Measurements from ENCODE around the gene NAIF1. TPM values are rescaled to one million over a fixed set of nuclear protein-coding genes. Genes with fewer than 3 reads are reported as not detected.

Gene NAIF1
- total RNA-seq, 1 experiment from 2014 or later, result 17.3 TPM

- no TSS peak for BruUV-seq (replicated peaks)
- H3K4me3 ChIP-seq, result no peak overlapping the region
- no peaks in the 10 kb centered on the region for H3K36me3 ChIP-seq (ENCODE audit: low read depth)
- H3K27ac ChIP-seq, result no peak overlapping the region
- peaks cover 13% of the 10 kb centered on the region for H3K4me1 ChIP-seq (replicated peaks; ENCODE audit: insufficient read depth)
- no peak overlapping the region for H2AFZ ChIP-seq
- CTCF ChIA-PET, result no interaction called here
- no peaks in the 10 kb centered on the region for H4K20me1 ChIP-seq (ENCODE audit: insufficient read depth)
- peaks cover 7% of the 10 kb centered on the region; the same call in 1 of the 2 replicates for H3F3A ChIP-seq (ENCODE audit: insufficient read depth, low read depth)
- H3K9me3 ChIP-seq (ENCODE audit: insufficient read depth, low read depth), result no peaks in the 10 kb centered on the region
- no peaks in the 10 kb centered on the region for H3K9me2 ChIP-seq (ENCODE audit: insufficient read depth)
- intact Hi-C loops (cut with micrococcal nuclease; ENCODE audit: unreplicated experiment), result no loop called here
- no peak overlapping the region for H3K4me2 ChIP-seq
- POLR2A ChIA-PET (ENCODE audit: unreplicated experiment), result interaction anchor here (0.6 to 0.7 kb wide), 2 partner anchors 9 to 60 kb away, joined by 3 to 6 read pairs; no protein-coding TSS in a partner anchor
- no peak for DNase-seq
- H3K79me2 ChIP-seq (ENCODE audit: low read depth), result peaks cover 13% of the 10 kb centered on the region
- no peak for TF ChIP-seq CTCF (conservative IDR thresholded peaks at IDR 0.05)
- TF ChIP-seq EZH2 (IDR thresholded peaks at IDR 0.05; ENCODE audit: low read depth), result no peak
- H3K27me3 ChIP-seq (ENCODE audit: insufficient read depth, low read depth), result no peaks in the 10 kb centered on the region
These were observed 5.7 kb downstream of the NAIF1 start for GRCh38 chr9:128061275-128061960.

- Histone ChIP-seq H3K79me2 (ENCODE audit: low read depth) (no peaks in the 10 kb centered on the region), H4K20me1 (ENCODE audit: insufficient read depth) (no peaks in the 10 kb centered on the region), H3K27ac (no peak overlapping the region), H2AFZ (no peak overlapping the region), H3K4me1 (replicated peaks; ENCODE audit: insufficient read depth) (0 out of 2 replicates have a peak, but pooled peaks cover under 1% of the 10 kb centered on the region), H3K27me3 (ENCODE audit: insufficient read depth, low read depth) (no peaks in the 10 kb centered on the region), H3F3A (ENCODE audit: insufficient read depth, low read depth) (peaks cover 7% of the 10 kb centered on the region; the same call in 1 of the 2 replicates), H3K36me3 (ENCODE audit: low read depth) (no peaks in the 10 kb centered on the region), H3K4me3 (no peak overlapping the region), H3K9me3 (ENCODE audit: insufficient read depth, low read depth) (no peaks in the 10 kb centered on the region), H3K9me2 (ENCODE audit: insufficient read depth) (no peaks in the 10 kb centered on the region), H3K4me2 (no peak overlapping the region)
- ChIA-PET POLR2A (ENCODE audit: unreplicated experiment) (interaction anchor here (0.7 kb wide), 1 partner anchor 514 kb away, joined by 3 read pairs; no protein-coding TSS in a partner anchor), CTCF (interaction anchor here (0.7 kb wide), 2 partner anchors 98 to 448 kb away, joined by 4 to 6 read pairs; no protein-coding TSS in a partner anchor)
- no peak for DNase-seq
- TF ChIP-seq EZH2 (IDR thresholded peaks at IDR 0.05; ENCODE audit: low read depth) (no peak), CTCF (conservative IDR thresholded peaks at IDR 0.05) (no peak)
- no TSS peak for BruUV-seq (replicated peaks)
- intact Hi-C loops (cut with micrococcal nuclease; ENCODE audit: unreplicated experiment), result no loop called here
These were observed 7.6 kb downstream of the NAIF1 start for GRCh38 chr9:128059365-128059983.

DNA sequence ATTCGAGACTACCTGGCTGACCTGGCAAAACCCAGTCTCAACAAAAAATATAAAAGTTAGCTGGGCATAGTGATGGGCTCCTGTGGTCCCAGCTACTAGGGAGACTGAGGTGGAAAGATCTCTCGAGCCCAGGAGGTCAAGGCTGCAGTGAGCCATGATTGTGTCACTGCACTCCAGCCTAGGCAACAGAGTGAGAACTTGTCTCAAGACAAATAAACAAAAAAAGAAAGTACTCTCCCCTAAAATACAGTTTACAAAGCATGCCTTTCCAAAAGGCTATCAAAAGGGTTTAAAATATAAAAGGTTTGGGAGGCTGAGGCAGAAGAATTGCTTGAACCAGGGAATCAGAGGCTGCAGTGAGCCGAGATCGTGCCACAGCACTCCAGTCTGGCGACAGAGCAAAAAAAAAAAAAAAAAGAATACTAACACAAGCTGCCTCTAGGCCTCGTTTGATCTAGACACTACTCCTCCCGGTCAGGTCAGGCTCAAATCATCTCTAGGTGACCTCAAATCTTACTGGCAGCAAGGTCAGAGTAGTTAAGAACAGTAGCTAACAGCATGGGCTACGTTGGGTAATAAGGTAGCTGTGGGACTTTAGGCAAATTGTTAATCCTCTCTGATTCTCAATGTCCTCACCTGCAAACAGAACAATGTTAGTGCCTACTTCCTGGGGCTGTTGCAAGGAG lies 9.3 kb downstream of the NAIF1 start:
- Histone ChIP-seq H3K27ac (no peak overlapping the region), H3K27me3 (ENCODE audit: insufficient read depth, low read depth) (no peaks in the 10 kb centered on the region), H2AFZ (no peak overlapping the region), H3K4me2 (no peak overlapping the region), H3F3A (ENCODE audit: insufficient read depth, low read depth) (peaks cover 7% of the 10 kb centered on the region; the same call in 1 of the 2 replicates), H3K4me1 (replicated peaks; ENCODE audit: insufficient read depth) (peaks cover 5% of the 10 kb centered on the region; the same call in 1 of the 2 replicates), H3K9me3 (ENCODE audit: insufficient read depth, low read depth) (no peaks in the 10 kb centered on the region), H3K9me2 (ENCODE audit: insufficient read depth) (no peaks in the 10 kb centered on the region), H3K79me2 (ENCODE audit: low read depth) (no peaks in the 10 kb centered on the region), H3K4me3 (no peak overlapping the region), H4K20me1 (ENCODE audit: insufficient read depth) (no peaks in the 10 kb centered on the region), H3K36me3 (ENCODE audit: low read depth) (no peaks in the 10 kb centered on the region)
- no peak for TF ChIP-seq CTCF (conservative IDR thresholded peaks at IDR 0.05)
- TF ChIP-seq EZH2 (IDR thresholded peaks at IDR 0.05; ENCODE audit: low read depth), result no peak
- ChIA-PET POLR2A (ENCODE audit: unreplicated experiment) (interaction anchor here (0.6 kb wide), 1 partner anchor 336 kb away, joined by 5 read pairs; no protein-coding TSS in a partner anchor), CTCF (interaction anchor here (0.6 kb wide), 2 partner anchors 11 to 662 kb away, joined by 3 to 8 read pairs; no protein-coding TSS in a partner anchor)
- intact Hi-C loops (cut with micrococcal nuclease; ENCODE audit: unreplicated experiment), result no loop called here
- BruUV-seq (replicated peaks), result no TSS peak
- DNase-seq, result no peak
